Uterus (tissue), 2 donors: Measurements from ENCODE around the gene CGNL1.

ENCODE experiments used
- CTCF ChIP-seq, 4 experiments: fragments of 200-600 bp in 2 of 4; fragments of 450-650 bp in 2 of 4; sonication (generic) in 2 of 4; IDR thresholded peaks; one replicate each; pipeline ENCODE4 v1.5.1; 2016 to 2019; ENCODE audit warnings: antibody characterized with exemption in 4 of 4, mild to moderate bottlenecking in 2 of 4, moderate library complexity in 1 of 4
- POLR2A ChIP-seq, 2 donors: fragments of 450-650 bp; IDR thresholded peaks; one replicate each; pipeline ENCODE4 v1.6.1; 2016; ENCODE audit warnings: antibody characterized with exemption in 2 of 2, mild to moderate bottlenecking in 1 of 2, moderate library complexity in 1 of 2

DNA sequence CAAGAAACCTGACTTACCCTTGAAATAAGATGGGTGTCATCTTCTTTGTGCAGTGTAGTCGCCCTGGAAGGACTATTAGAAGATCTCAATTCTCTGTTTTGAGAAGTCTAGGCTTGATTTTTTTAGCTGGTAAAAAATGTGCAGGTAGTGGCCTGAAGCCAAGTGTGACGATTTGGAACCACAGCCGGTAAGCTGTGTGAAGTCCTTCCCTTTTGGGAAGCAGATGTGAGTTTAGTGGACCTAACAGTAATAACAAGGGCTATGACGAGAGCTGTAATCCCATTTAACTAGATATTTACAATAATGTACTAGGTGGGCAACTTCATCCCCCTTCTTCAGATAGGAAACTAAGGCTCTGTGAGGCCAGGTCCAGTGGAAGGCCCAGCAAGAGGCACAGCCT is 133.7 kb downstream of the CGNL1 start:
- no peak for TF ChIP-seq CTCF (IDR thresholded peaks at IDR 0.05)
- no peak for TF ChIP-seq POLR2A (IDR thresholded peaks at IDR 0.05)
